Amygdala (tissue), 56 donors: ENCODE data around the gene ZNF57.
A peak's percentile ranks its signal among the peaks of the same experiment; 100 is the strongest.

Experiments used
- DNase-seq, 56 donors: peaks; one replicate each; lab custom pipeline; 2025; lab: John Stamatoyannopoulos, UW

ZNF57 gene

DNA sequence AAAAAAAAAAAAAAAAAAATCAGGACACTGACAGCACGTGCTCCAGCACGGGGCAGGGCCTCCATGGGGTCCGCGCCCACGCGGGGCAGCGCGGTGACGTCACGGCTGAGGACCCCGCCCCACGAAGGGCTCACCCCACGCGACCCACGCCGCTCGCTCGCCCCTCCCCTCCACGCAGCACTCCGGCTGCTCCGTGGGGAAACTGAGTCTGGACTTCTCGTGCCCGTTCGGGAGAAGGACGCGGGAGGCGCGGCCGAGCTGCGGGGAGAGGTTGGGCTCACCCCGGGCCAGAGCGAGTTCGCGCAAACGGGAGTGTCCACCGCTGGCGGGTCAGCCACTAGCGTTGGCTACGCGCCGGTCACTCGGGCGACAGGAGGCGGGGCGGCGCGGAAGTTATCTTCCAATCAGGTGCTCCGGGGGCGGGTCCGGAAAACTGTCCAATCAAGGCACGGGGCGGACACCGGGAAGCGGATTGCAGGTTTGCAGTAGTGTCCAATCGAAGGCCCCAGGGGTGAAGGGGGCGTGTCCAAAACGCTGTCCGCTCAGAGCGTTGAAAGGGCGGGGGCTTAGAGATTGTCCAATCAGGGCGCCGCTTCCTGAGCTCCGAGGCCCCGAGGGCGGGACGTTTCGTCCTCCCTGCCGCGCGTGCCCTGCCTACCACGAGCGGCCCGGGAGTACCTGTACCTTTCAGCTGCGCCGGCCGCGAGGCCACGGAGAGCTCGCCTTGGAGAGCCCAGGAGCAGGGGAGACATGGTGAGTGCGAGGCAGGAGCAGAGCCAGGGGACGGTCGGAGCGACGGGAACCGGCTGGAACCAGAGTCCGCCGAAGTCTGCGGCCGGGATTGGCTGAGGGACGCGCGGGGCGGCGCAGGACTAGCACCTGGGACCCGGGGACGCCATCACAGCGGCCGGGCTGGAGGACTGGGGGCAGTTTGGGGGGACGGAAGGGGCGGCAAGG, at the start of gene ZNF57:
Gene ZNF57 (plus strand): TSS at position 633 of the 957 bp plus-strand sequence. CDS start 118 bp downstream, at position 751.
- peak; percentile 63 to 100 (median 99) for DNase-seq

DNA sequence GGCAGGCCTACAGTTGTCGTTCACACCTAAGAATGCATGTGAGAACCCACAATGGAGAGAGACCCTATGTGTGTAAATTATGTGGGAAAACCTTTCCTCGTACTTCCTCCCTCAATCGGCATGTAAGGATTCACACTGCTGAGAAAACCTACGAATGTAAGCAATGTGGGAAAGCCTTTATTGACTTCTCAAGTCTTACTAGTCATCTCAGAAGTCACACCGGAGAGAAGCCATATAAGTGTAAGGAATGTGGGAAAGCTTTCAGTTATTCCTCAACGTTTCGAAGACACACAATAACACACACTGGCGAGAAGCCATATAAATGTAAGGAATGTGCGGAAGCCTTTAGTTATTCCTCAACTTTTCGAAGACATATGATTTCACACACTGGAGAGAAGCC, 48.1 kb upstream of the ZNF57 start:
- no peak for DNase-seq

- DNase-seq, result no peak
Measured at GRCh38 chr19:2853015-2853606, 47.6 kb upstream of the ZNF57 start.

DNA sequence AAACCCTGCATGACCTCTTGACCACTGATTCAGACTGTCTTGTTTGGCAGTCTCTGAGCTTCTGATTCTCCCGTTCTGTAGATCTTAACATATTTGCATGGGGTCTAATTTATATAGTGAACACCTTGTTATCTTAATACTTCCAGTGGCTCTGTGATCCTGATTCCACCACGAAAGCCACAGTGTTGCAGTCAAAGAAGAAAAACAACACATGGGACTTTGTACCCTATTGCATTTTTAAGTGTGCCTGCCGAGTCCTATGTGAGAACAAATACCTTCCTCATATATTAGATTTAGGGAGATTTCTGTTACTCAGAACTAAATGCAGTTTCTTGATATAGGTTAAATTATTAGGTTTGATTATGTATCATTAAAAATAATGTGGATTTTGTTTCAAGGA, 45.9 kb upstream of the ZNF57 start:
- no peak for DNase-seq

DNA sequence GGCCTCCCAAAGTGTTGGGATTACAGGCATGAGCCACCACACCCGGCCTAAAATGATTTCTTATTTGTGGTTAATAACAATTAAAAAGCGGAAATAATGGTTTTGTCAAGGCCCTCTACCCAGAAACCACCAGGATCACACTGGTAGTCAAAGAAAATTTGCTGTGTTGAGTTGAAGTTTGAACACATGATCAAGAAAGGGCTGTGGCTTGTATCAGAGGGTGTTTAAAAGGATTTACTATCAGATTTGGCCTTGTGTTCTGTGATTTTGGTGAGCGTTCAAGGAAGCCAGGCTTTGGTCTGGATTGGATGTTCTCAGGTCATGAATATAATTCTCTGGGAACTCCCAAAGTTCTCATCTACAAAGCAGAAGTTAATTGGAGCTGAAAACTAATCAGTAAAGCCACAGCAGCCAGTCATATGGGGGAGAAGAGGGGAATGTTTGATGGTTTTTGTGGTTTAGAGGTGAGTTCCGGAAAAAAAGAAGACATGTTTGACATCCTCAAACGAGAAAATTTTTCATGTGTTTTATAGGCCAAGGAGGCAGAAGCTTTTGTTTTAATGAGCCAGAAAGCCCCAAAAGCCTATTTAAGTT, 44.2 kb upstream of the ZNF57 start:
- DNase-seq, result no peak

GRCh38 chr19:2858864-2859263, 41.9 kb upstream of the ZNF57 start:
- no peak for DNase-seq

DNA sequence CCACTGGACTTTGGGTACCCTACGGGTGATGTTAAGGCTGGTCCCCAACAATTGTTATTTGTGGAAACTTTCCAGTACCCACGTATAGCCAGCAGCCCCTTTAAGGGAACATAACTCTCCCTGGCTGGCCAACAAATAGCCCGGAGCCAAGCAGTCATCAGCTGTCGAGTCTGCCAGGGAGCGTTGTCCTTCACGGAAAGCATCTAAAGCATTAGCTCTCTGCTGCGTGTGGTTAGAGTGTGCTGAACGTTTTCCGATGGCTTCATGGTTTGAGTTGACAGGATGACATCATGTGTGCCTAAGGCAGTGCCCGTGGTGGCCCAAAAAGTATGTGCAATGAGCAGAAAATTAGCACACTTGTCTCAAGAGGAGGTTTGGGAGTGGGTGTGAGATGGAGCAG, 36.9 kb upstream of the ZNF57 start:
- no peak for DNase-seq

DNA sequence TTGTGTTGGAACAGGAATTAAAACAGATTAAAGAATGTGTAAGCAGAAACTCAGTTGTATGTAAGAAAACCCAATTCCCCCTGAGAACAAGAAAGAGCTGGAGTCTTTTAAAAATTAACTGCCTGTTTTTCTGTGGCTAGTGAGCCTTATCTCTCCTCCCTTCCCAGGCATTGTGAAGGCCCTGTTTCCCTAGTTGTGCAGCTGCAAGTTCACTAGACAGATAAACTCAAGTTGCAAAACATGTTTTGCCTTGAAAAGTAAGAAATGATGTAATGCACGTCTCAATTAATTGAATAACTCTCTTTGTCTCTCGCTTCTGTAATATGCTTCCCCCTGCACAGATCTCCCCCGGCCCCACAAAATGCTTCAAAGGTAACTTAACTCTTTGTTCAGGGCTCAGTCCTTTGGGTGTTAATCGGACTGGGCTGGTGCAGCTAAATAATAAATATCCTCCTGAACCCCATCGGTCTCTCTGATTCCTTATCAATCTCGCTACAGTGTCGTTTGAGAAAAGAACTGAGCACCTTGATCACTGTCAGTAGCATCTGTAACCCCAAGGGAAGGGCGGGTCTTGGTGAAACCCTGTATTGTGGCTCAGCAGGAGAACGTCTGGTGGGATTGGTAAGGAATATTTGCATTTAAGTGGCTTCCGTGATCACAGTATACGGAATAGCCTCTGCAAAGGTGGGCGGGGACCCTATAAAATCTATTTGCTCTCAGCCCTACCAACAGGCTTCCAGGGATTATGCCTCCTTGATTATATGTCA, 35.2 kb upstream of the ZNF57 start:
- DNase-seq, result no peak

GRCh38 chr19:2866495-2867024, 34.2 kb upstream of the ZNF57 start:
- no peak for DNase-seq

DNA sequence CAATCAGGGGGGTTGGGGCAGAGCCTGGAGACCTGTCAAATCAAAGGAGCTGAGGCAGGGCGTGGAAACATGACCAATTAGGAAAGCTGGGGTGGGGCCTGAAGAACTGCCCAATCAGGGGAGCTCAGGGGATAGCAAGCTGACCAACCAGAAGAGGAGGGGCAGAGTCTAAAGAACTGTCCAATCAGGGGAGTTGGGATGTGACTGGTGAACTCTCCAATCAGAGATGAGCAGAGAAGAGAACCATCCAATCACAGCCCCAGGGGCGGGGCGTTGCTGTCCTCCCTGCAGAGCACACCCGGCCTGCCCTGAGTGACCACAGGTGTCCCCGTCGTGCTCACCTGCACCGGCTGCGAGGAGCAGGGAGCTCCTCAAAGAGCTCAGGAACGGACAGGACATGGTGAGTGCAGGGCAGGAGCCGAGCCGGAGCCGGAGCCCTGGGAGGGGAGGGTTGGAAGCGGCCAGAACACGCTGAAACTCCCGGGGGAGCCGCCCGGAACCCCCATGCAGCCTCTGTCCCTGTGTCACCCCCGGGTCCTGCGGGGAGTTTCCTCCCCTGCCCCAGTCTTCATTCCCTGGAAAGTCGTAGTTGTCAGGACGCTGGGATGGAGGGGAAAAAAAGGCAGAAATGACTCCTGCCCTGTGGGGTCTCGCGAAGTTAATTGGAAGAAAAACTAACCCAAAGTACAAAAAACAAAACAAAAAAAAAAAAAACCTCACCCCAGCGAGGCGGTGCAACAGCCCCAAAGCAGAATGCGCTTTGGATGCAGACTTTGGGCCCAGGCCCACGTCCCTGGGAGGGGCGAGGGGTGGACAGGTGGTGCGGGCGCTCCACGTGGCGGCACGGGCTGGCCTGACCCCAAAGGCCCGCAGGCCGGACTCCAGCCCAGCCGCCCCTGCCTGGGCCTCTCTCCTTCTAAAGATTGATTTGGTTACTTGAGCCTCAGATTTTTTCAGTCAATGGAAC, 33.4 kb upstream of the ZNF57 start, which contains the start of gene ZNF556:
Gene ZNF556 (plus strand): TSS at position 311 of the 967 bp plus-strand sequence. CDS start 87 bp downstream, at position 398.
- DNase-seq, result peak in 24 of 56 donors; percentile 1 to 73 (median 25)

- no peak for DNase-seq
Measured at GRCh38 chr19:2869618-2870017, 31.1 kb upstream of the ZNF57 start.

DNA sequence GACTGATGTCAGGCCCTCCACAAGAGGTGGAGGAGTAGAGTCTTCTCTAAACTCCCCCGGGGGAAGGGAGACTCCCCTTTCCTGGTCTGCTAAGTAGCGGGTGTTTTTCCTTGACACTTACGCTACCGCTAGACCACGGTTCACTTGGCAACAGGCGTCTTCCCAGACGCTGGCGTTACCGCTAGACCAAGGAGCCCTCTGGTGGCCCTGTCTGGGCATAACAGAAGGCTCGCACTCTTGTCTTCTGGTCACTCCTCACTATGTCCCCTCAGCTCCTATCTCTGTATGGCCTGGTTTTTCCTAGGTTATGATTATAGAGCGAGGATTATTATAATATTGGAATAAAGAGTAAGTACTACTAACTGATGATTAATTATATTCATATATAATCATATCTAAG, 28.6 kb upstream of the ZNF57 start:
- peak in 3 of 56 donors; percentile 2 to 27 (median 14) for DNase-seq

DNA sequence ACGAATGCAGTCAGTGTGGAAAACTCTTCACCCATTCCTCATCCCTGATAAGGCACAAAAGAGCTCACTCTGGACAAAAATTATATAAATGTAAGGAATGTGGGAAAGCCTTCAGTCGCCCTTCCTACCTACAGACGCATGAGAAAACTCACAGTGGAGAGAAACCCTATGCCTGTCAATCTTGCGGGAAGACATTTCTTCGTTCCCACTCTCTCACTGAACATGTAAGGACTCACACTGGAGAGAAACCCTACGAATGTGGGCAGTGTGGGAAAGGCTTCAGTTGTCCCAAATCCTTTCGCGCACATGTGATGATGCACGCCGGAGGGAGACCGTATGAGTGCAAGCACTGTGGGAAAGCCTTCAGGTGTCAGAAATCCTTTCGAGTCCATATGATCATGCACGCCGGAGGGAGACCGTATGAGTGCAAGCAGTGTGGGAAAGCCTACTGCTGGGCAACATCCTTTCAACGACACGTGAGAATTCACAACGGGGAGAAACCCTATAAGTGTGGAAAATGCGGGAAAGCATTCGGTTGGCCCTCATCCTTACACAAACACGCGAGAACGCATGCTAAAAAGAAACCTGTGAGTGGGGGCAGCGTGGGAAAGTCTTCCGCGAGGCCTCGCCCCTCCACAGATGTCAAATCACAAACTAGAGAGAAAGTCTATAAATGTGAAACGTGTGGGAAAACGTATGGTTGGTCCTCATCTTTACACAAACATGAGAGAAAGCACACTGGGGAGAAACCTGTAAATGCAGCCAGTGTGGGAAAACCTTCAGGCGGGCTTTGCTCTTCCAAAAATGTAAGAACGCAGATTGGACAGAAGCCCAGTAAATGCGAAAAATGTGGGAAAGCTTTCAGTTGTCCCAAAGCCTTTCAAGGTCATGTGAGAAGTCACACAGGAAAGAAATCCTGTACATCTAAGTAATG, 23.1 kb upstream of the ZNF57 start:
- DNase-seq, result no peak

- DNase-seq, result no peak
Measured at GRCh38 chr19:2883686-2884439, 16.9 kb upstream of the ZNF57 start.

- no peak for DNase-seq
Measured at GRCh38 chr19:2885736-2886135, 15.0 kb upstream of the ZNF57 start.

DNA sequence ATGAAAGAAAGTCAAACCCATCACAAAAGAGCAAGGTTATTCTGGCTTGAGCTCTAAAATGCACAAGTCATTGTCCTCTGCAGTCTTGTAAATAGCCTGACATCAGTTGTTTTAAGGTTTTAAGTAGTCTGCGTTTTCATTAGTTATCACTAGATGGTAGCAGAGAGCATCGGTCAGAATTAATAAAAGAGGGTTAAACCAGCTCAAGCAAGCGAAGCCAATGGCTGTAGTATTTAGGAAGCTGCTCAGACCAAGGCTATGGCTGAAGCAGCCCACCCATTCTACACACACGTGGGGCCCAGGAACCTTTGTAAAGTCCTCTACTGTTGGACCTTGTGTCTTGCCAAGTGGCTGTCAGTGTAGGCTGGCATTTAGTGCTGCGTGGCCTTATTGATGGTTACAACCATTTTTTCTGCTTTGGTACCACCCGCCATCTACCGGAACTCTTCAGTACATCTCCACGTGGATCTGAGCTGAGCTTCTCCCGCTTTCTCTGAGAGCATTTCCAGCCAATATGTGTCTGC, 13.3 kb upstream of the ZNF57 start:
- peak in 29 of 56 donors; percentile 8 to 67 (median 25) for DNase-seq

GRCh38 chr19:2888731-2889224, 11.9 kb upstream of the ZNF57 start:
- DNase-seq, result peak in 6 of 56 donors; percentile 16 to 54 (median 30)
